Putamen (tissue), 1 donor: ENCODE data around the gene C5.
"Not testable (repeated sequence)": the region's sequence is repeated elsewhere in the genome, so short reads cannot be mapped to it uniquely, and the experiment has no call there.

Source experiments
- DNase-seq: peaks from one replicate; pipeline ENCODE4 v3.0.0-alpha.2; 2016; ENCODE audit warnings: low spot score

Gene C5

GRCh38 chr9:120978987-120979386 is 71.1 kb downstream of the C5 start:
- no peak for DNase-seq

- no peak for DNase-seq
Observed at GRCh38 chr9:120977321-120977720, 72.8 kb downstream of the C5 start.

GRCh38 chr9:120974921-120975320 is 75.2 kb downstream of the C5 start:
- DNase-seq = no peak

GRCh38 chr9:120974181-120974580 is 75.9 kb downstream of the C5 start:
- no peak for DNase-seq

- no peak for DNase-seq
Observed at GRCh38 chr9:120971938-120972337, 78.1 kb downstream of the C5 start.

GRCh38 chr9:120971471-120971870 is 78.6 kb downstream of the C5 start:
- not testable (repeated sequence) for DNase-seq

- DNase-seq = no peak
Observed at GRCh38 chr9:120970244-120970643, 79.8 kb downstream of the C5 start.

GRCh38 chr9:120966013-120966369 is 84.1 kb downstream of the C5 start:
- no peak for DNase-seq

- DNase-seq = peak; percentile 47
Observed at GRCh38 chr9:120965344-120966012, 84.6 kb downstream of the C5 start.

- no peak for DNase-seq
Observed at GRCh38 chr9:120961936-120962335, 88.1 kb downstream of the C5 start.

- no peak for DNase-seq
Observed at GRCh38 chr9:120960001-120960400, 90.1 kb downstream of the C5 start.

- DNase-seq = no peak
Observed at GRCh38 chr9:120956862-120957261, 93.2 kb downstream of the C5 start.

GRCh38 chr9:120951960-120952618 is 98.0 kb downstream of the C5 start:
- no peak for DNase-seq

- no peak for DNase-seq
Observed at GRCh38 chr9:120950421-120951388, 99.4 kb downstream of the C5 start.

GRCh38 chr9:120949290-120949689 is 100.8 kb downstream of the C5 start:
- no peak for DNase-seq

- no peak for DNase-seq
Observed at GRCh38 chr9:120948824-120949223, 101.3 kb downstream of the C5 start.

GRCh38 chr9:120947222-120947621 is 102.9 kb downstream of the C5 start:
- no peak for DNase-seq

GRCh38 chr9:120946259-120946658 is 103.8 kb downstream of the C5 start:
- DNase-seq = no peak

- no peak for DNase-seq
Observed at GRCh38 chr9:120944948-120945347, 105.1 kb downstream of the C5 start.

- DNase-seq = no peak
Observed at GRCh38 chr9:120944434-120944843, 105.6 kb downstream of the C5 start.

- DNase-seq = no peak
Observed at GRCh38 chr9:120942186-120943001, 107.7 kb downstream of the C5 start.
